ENCODE data around the gene RHOB.
A peak's percentile ranks its signal among the peaks of the same experiment; 100 is the strongest.

The RHOB gene

GRCh38 chr2:20448246-20448976, 1.5 kb downstream of the RHOB start:
- ATAC-seq, result no peak

DNA sequence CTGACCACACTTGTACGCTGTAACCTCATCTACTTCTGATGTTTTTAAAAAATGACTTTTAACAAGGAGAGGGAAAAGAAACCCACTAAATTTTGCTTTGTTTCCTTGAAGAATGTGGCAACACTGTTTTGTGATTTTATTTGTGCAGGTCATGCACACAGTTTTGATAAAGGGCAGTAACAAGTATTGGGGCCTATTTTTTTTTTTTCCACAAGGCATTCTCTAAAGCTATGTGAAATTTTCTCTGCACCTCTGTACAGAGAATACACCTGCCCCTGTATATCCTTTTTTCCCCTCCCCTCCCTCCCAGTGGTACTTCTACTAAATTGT, 2.1 kb downstream of the RHOB start:
- ATAC-seq, result no peak
- no peak for TF ChIP-seq ZFP3 (CRISPR knock-in tag; IDR thresholded peaks at IDR 0.05)
- TF ChIP-seq, protein P1, sequence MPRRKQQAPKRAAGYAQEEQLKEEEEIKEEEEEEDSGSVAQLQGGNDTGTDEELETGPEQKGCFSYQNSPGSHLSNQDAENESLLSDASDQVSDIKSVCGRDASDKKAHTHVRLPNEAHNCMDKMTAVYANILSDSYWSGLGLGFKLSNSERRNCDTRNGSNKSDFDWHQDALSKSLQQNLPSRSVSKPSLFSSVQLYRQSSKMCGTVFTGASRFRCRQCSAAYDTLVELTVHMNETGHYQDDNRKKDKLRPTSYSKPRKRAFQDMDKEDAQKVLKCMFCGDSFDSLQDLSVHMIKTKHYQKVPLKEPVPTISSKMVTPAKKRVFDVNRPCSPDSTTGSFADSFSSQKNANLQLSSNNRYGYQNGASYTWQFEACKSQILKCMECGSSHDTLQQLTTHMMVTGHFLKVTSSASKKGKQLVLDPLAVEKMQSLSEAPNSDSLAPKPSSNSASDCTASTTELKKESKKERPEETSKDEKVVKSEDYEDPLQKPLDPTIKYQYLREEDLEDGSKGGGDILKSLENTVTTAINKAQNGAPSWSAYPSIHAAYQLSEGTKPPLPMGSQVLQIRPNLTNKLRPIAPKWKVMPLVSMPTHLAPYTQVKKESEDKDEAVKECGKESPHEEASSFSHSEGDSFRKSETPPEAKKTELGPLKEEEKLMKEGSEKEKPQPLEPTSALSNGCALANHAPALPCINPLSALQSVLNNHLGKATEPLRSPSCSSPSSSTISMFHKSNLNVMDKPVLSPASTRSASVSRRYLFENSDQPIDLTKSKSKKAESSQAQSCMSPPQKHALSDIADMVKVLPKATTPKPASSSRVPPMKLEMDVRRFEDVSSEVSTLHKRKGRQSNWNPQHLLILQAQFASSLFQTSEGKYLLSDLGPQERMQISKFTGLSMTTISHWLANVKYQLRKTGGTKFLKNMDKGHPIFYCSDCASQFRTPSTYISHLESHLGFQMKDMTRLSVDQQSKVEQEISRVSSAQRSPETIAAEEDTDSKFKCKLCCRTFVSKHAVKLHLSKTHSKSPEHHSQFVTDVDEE (CRISPR knock-in tag; IDR thresholded peaks at IDR 0.05), result no peak
- TF ChIP-seq, protein P2, sequence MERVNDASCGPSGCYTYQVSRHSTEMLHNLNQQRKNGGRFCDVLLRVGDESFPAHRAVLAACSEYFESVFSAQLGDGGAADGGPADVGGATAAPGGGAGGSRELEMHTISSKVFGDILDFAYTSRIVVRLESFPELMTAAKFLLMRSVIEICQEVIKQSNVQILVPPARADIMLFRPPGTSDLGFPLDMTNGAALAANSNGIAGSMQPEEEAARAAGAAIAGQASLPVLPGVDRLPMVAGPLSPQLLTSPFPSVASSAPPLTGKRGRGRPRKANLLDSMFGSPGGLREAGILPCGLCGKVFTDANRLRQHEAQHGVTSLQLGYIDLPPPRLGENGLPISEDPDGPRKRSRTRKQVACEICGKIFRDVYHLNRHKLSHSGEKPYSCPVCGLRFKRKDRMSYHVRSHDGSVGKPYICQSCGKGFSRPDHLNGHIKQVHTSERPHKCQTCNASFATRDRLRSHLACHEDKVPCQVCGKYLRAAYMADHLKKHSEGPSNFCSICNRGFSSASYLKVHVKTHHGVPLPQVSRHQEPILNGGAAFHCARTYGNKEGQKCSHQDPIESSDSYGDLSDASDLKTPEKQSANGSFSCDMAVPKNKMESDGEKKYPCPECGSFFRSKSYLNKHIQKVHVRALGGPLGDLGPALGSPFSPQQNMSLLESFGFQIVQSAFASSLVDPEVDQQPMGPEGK (CRISPR knock-in tag; IDR thresholded peaks at IDR 0.05; ENCODE audit: borderline replicate concordance), result no peak
- TF ChIP-seq RARB (CRISPR knock-in tag; IDR thresholded peaks at IDR 0.05), result no peak
- no peak for TF ChIP-seq ZFP30 (CRISPR knock-in tag; IDR thresholded peaks at IDR 0.05)
- TF ChIP-seq GLIS3 (CRISPR knock-in tag; IDR thresholded peaks at IDR 0.05), result no peak
- no peak for TF ChIP-seq PPARA (CRISPR knock-in tag; IDR thresholded peaks at IDR 0.05; ENCODE audit: borderline replicate concordance)
- TF ChIP-seq, protein P3, sequence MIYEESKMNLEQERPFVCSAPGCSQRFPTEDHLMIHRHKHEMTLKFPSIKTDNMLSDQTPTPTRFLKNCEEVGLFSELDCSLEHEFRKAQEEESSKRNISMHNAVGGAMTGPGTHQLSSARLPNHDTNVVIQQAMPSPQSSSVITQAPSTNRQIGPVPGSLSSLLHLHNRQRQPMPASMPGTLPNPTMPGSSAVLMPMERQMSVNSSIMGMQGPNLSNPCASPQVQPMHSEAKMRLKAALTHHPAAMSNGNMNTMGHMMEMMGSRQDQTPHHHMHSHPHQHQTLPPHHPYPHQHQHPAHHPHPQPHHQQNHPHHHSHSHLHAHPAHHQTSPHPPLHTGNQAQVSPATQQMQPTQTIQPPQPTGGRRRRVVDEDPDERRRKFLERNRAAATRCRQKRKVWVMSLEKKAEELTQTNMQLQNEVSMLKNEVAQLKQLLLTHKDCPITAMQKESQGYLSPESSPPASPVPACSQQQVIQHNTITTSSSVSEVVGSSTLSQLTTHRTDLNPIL (CRISPR knock-in tag; IDR thresholded peaks at IDR 0.05; ENCODE audit: low read depth), result no peak
- no peak for TF ChIP-seq OSR1 (CRISPR knock-in tag; IDR thresholded peaks at IDR 0.05)
- TF ChIP-seq POU6F1 (CRISPR knock-in tag; IDR thresholded peaks at IDR 0.05; ENCODE audit: borderline replicate concordance, low read depth), result no peak
- TF ChIP-seq CSDC2 (CRISPR knock-in tag; IDR thresholded peaks at IDR 0.05), result no peak
- TF ChIP-seq TCF4 (CRISPR knock-in tag; IDR thresholded peaks at IDR 0.05; ENCODE audit: borderline replicate concordance), result no peak
- no peak for TF ChIP-seq SNAI2 (CRISPR knock-in tag; IDR thresholded peaks at IDR 0.05)
- no peak for TF ChIP-seq ESRRG (CRISPR knock-in tag; IDR thresholded peaks at IDR 0.05)

More at GRCh38 chr2:20448246-20448976, 1.5 kb downstream of the RHOB start:
- TF ChIP-seq TCF4 (CRISPR knock-in tag; IDR thresholded peaks at IDR 0.05; ENCODE audit: borderline replicate concordance) (no peak), ZNF565 (CRISPR knock-in tag; conservative IDR thresholded peaks at IDR 0.05; ENCODE audit: low read depth) (no peak), CSDC2 (CRISPR knock-in tag; IDR thresholded peaks at IDR 0.05) (no peak), ZC3H10 (CRISPR knock-in tag; IDR thresholded peaks at IDR 0.05) (no peak), TOX (CRISPR knock-in tag; IDR thresholded peaks at IDR 0.05; ENCODE audit: borderline replicate concordance) (no peak), BACH2 (CRISPR knock-in tag; IDR thresholded peaks at IDR 0.05; ENCODE audit: borderline replicate concordance) (no peak)
- TF ChIP-seq, protein P3 (CRISPR knock-in tag; IDR thresholded peaks at IDR 0.05; ENCODE audit: low read depth), result 0 out of 2 replicates have a peak, but pooled peaks have one; percentile 32

- no peak for ATAC-seq
- TF ChIP-seq ESRRG (CRISPR knock-in tag; IDR thresholded peaks at IDR 0.05), result no peak
- TF ChIP-seq OSR1 (CRISPR knock-in tag; IDR thresholded peaks at IDR 0.05), result no peak
- TF ChIP-seq CSDC2 (CRISPR knock-in tag; IDR thresholded peaks at IDR 0.05), result no peak
- no peak for TF ChIP-seq ZFP3 (CRISPR knock-in tag; IDR thresholded peaks at IDR 0.05)
- TF ChIP-seq BACH2 (CRISPR knock-in tag; IDR thresholded peaks at IDR 0.05; ENCODE audit: borderline replicate concordance), result no peak
- no peak for TF ChIP-seq ZNF70 (CRISPR knock-in tag; IDR thresholded peaks at IDR 0.05)
- no peak for TF ChIP-seq POU6F1 (CRISPR knock-in tag; IDR thresholded peaks at IDR 0.05; ENCODE audit: borderline replicate concordance, low read depth)
- no peak for TF ChIP-seq SNAI2 (CRISPR knock-in tag; IDR thresholded peaks at IDR 0.05)
- peak; percentile 81; the same call in 1 of the 2 replicates for TF ChIP-seq ZNF565 (CRISPR knock-in tag; conservative IDR thresholded peaks at IDR 0.05; ENCODE audit: low read depth)
- 0 out of 2 replicates have a peak, but pooled peaks have one; percentile 26 for TF ChIP-seq ZFP30 (CRISPR knock-in tag; IDR thresholded peaks at IDR 0.05)
- peak; percentile 7; the same call in 1 of the 2 replicates for TF ChIP-seq RARB (CRISPR knock-in tag; IDR thresholded peaks at IDR 0.05)
- TF ChIP-seq TOX (CRISPR knock-in tag; IDR thresholded peaks at IDR 0.05; ENCODE audit: borderline replicate concordance), result no peak
- TF ChIP-seq, protein P1 (CRISPR knock-in tag; IDR thresholded peaks at IDR 0.05), result no peak; the same call in 1 of the 2 replicates
These were observed 2.8 kb downstream of the RHOB start for GRCh38 chr2:20449501-20450200.

Measured in SK-N-SH treated with all-trans-retinoic acid at 6 μM for 48 hours (cell line).